HFF-Myc (cell line): Measurements from ENCODE around the gene ETHE1.

Experiments used
- DNase-seq: peaks from one replicate; pipeline ENCODE4 v3.0.0-alpha.2; 2011; ENCODE audit warnings: low read depth; ENCODE audit errors: extremely low read depth
- H3K4me3 ChIP-seq: replicated peaks from 2 replicates; pipeline ENCODE4 v1.5.1; 2011; ENCODE audit warnings: low read depth, mild to moderate bottlenecking, control low read depth, low read length
- CTCF ChIP-seq: IDR thresholded peaks from 2 replicates; pipeline ENCODE4 v1.5.1; 2012; ENCODE audit warnings: mild to moderate bottlenecking, low read depth, low read length, control low read depth; ENCODE audit errors: missing control alignments

ETHE1 gene

GRCh38 chr19:43561139-43561970 is 34.4 kb upstream of the ETHE1 start:
- no peak for DNase-seq
- no peak for TF ChIP-seq CTCF
- no peak overlapping the region for H3K4me3 ChIP-seq

DNA sequence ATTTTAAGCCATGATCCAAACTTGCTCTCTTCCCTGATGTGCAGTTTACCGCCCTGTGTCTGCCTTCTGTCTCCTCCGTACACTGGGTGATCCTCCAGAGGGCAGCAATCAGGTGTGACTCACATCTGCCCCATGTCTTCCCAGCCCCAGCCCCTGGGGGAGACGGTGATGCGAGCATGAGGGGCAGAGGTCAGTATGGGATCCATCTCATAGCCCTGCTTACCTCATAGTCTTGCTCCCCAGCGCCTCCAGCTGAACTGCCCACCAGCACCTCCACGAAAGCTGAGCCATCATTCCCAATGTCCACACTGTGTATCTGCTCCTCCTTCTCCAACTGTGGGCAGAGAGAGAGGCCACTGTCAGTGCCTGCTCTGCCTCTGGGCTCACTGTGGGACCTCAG is 33.7 kb upstream of the ETHE1 start:
- H3K4me3 ChIP-seq: no peak overlapping the region
- TF ChIP-seq CTCF: peak; percentile 10
- no peak for DNase-seq

DNA sequence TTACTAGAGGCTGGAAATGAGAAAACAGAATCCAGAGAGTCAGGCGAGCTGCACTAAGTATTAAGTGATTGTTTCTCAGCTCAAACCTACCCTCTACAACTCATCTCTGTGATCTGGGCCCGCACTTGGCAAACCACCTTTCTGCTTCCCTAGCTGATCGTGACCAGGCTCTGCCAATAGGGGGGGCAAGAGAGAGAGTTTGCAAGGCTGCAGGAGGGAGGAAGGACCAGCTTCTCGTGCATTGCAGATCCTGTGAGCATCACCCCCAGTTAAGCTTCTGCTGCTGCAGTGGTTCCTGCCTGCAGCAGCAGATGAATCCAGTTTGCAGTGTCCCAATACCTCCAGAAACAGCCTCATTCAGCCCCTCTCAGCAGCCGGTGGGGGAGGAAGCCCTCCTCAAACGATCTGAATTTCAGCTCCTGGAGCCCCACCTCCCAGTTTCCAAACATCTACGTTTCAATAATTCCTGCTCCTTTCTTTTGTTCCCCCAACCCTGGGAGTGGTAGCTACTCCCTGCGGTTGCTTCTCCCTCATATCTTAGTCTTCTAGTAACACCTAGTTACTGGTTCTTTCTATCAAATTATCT is 28.3 kb upstream of the ETHE1 start:
- no peak overlapping the region for H3K4me3 ChIP-seq
- peak; percentile 94 for TF ChIP-seq CTCF
- peak; percentile 49 for DNase-seq

GRCh38 chr19:43554317-43554895 is 27.4 kb upstream of the ETHE1 start:
- no peak for DNase-seq
- H3K4me3 ChIP-seq: no peak overlapping the region
- TF ChIP-seq CTCF: no peak

GRCh38 chr19:43553656-43554055 is 26.7 kb upstream of the ETHE1 start:
- no peak for TF ChIP-seq CTCF
- no peak for DNase-seq
- H3K4me3 ChIP-seq: no peak overlapping the region

DNA sequence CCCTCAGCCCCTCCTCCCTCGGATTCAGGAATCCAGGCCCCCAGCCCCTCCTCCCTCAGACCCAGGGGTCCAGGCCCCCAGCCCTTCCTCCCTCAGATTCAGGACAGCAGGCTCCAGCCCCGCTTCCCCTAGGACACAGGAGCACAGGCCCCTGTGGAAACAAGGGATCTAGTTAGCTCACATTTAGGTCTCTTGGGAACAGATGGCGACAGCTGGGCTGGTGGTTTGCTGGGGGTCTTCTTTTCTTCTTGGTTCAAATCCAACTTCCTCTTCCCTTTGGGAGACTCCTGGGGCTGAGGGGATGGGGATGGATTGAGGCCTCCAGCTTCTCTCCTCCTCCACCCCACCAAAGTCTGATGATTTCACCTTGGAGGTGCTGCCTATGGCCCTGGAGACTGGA is 25.6 kb upstream of the ETHE1 start:
- TF ChIP-seq CTCF: no peak
- no peak overlapping the region for H3K4me3 ChIP-seq
- no peak for DNase-seq
